Nephron (organoid): ENCODE data around the gene MFAP1.

Source experiments
- H3K27ac Mint-ChIP-seq, 3 experiments: 2 replicates each; pipeline ENCODE4 v1.8.0; 2020; ENCODE audit warnings: mixed read lengths in 3 of 3, mild to moderate bottlenecking in 2 of 3, moderate library complexity in 1 of 3
- H3K27me3 Mint-ChIP-seq: 2 replicates; pipeline ENCODE4 v1.8.0; 2021; ENCODE audit warnings: low read depth, mild to moderate bottlenecking, moderate library complexity, mixed read lengths
- H3K36me3 Mint-ChIP-seq: 2 replicates; pipeline ENCODE4 v1.8.0; 2020; ENCODE audit warnings: low read depth, mixed read lengths
- H3K4me1 Mint-ChIP-seq: 2 replicates; pipeline ENCODE4 v1.8.0; 2020; ENCODE audit warnings: mixed read lengths
- H3K4me3 Mint-ChIP-seq, 3 experiments: 2 replicates each; pipeline ENCODE4 v1.8.0; 2020; ENCODE audit warnings: mild to moderate bottlenecking in 3 of 3, mixed read lengths in 3 of 3, moderate library complexity in 2 of 3
- H3K9me3 Mint-ChIP-seq: 2 replicates; pipeline ENCODE4 v1.8.0; 2020; ENCODE audit warnings: mixed read lengths
- TF ChIP-seq, protein P1 (sequence below), 3 experiments: fragments of 200-600 bp; sonication (generic); IDR thresholded peaks; one replicate each; pipeline ENCODE4 v1.5.0; 2021; ENCODE audit warnings: antibody characterized with exemption in 3 of 3; ENCODE audit not compliant: unreplicated experiment in 3 of 3

Gene MFAP1

DNA sequence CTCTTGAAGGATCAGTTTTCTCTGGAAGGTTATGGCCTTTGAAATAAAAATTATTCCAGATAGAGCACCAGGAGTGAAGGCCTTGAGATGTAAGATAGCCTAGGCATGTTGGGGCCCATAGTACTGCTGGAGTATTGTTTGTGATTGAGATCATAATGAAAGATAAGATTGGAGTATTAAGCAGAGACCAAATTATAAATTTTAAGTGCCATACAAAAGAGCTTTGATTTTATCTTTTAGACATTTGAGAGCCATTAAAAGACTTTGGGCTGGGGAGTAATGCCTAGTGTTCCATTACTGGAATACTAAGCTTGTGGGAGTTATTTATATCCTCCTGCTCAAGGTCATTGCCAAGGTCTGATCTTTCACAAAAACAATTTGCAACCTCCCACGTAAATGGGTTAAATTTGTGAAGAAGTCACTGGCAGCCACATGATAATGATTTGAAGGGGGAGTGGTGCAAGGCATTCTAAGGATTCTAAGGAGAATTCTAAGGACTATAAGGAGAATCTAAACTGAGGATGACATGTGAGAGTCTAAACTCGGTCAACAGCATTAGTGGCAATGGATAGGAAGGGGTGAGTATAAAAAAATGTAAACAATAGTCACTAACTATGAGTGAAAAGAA, 60.6 kb downstream of the MFAP1 start:
- no peaks in the 10 kb centered on the region for H3K9me3 Mint-ChIP-seq

DNA sequence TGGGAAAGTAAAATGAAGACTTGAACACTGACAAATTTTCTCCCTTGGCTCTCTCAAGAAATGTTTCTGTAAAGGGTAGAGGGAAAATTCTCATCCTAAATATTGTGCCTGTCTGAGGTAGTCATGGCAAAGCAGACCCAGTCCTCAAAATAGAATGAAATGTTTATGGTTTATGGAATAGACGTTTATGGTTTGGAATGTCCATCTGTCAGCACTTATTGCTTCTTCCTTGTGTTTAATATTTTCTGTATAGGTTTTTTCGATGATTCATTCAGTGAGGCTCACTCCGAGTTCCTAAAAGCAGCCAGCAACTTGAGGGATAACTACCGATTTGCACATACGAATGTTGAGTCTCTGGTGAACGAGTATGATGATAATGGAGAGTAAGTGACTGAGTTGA, 61.7 kb downstream of the MFAP1 start:
- no peaks in the 10 kb centered on the region for H3K4me1 Mint-ChIP-seq
- no peak overlapping the region for H3K27ac Mint-ChIP-seq
- TF ChIP-seq, protein P1, sequence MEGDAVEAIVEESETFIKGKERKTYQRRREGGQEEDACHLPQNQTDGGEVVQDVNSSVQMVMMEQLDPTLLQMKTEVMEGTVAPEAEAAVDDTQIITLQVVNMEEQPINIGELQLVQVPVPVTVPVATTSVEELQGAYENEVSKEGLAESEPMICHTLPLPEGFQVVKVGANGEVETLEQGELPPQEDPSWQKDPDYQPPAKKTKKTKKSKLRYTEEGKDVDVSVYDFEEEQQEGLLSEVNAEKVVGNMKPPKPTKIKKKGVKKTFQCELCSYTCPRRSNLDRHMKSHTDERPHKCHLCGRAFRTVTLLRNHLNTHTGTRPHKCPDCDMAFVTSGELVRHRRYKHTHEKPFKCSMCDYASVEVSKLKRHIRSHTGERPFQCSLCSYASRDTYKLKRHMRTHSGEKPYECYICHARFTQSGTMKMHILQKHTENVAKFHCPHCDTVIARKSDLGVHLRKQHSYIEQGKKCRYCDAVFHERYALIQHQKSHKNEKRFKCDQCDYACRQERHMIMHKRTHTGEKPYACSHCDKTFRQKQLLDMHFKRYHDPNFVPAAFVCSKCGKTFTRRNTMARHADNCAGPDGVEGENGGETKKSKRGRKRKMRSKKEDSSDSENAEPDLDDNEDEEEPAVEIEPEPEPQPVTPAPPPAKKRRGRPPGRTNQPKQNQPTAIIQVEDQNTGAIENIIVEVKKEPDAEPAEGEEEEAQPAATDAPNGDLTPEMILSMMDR (IDR thresholded peaks at IDR 0.05; ENCODE audit: unreplicated experiment in 3 of 3), result no peak
- no peak overlapping the region for H3K4me3 Mint-ChIP-seq
- H3K36me3 Mint-ChIP-seq, result peaks cover 69% of the 10 kb centered on the region
- no peaks in the 10 kb centered on the region for H3K9me3 Mint-ChIP-seq
- no peaks in the 10 kb centered on the region for H3K27me3 Mint-ChIP-seq

More for the DNA sequence above, 60.6 kb downstream of the MFAP1 start:
- TF ChIP-seq, protein P1 (IDR thresholded peaks at IDR 0.05; ENCODE audit: unreplicated experiment in 3 of 3), result no peak
- Mint-ChIP-seq H3K4me1 (no peaks in the 10 kb centered on the region), H3K4me3 (no peak overlapping the region), H3K27me3 (no peaks in the 10 kb centered on the region), H3K27ac (peak overlapping the region in 1 of 3 experiments; percentile 12), H3K36me3 (peaks cover 73% of the 10 kb centered on the region)
